Measurements from ENCODE around the gene FBXO42. TPM values are rescaled to one million over a fixed set of nuclear protein-coding genes. Genes with fewer than 3 reads are reported as not detected.

The FBXO42 gene
- total and polyA plus RNA-seq, 2 of the 8 experiments (the other 6 are each of a cell fraction or from before 2014, with no cell fraction given) = 15.1 to 17.0 TPM

DNA sequence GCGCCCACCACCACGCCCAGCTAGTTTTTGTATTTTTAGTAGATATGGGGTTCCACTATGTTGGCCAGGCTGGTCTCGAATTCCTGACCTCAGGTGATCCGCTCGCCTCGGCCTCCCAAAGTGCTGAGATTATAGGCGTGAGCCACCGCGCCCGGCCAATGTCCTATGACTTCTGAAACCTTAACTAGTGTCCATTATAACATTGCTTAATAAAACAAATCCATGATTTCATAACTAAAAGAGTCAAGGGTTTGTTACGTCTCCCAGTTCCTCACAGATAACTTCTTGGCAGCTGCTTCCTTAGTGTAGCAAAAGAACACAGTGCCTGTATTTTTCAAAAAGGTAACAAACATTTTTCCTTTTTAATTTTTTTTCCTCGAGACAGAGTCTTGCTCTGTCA lies 53.6 kb downstream of the FBXO42 start (continued):
- TF ChIP-seq CEBPB (IDR thresholded peaks at IDR 0.05; ENCODE audit: low read depth, low read length) (no peak), ASH2L (IDR thresholded peaks at IDR 0.05; ENCODE audit: low read length) (no peak)
